Fibroblast of mammary gland (primary cell): ENCODE results near the gene C1RL.
A peak's percentile ranks its signal among the peaks of the same experiment; 100 is the strongest.

ENCODE experiments used
- DNase-seq: peaks from one replicate; pipeline ENCODE4 v3.0.0-alpha.2; 2010; ENCODE audit warnings: low read depth
- H3K4me3 ChIP-seq: 2 replicates; pipeline ENCODE4 v1.5.1; 2011; ENCODE audit warnings: low read depth, mild to moderate bottlenecking, low read length, moderate library complexity; ENCODE audit not compliant: control insufficient read depth
- CTCF ChIP-seq: conservative IDR thresholded peaks from 2 replicates; pipeline ENCODE4 v1.5.1; 2011; ENCODE audit warnings: low read depth, low read length, inconsistent platforms; ENCODE audit not compliant: control insufficient read depth, insufficient read depth

Gene C1RL

DNA sequence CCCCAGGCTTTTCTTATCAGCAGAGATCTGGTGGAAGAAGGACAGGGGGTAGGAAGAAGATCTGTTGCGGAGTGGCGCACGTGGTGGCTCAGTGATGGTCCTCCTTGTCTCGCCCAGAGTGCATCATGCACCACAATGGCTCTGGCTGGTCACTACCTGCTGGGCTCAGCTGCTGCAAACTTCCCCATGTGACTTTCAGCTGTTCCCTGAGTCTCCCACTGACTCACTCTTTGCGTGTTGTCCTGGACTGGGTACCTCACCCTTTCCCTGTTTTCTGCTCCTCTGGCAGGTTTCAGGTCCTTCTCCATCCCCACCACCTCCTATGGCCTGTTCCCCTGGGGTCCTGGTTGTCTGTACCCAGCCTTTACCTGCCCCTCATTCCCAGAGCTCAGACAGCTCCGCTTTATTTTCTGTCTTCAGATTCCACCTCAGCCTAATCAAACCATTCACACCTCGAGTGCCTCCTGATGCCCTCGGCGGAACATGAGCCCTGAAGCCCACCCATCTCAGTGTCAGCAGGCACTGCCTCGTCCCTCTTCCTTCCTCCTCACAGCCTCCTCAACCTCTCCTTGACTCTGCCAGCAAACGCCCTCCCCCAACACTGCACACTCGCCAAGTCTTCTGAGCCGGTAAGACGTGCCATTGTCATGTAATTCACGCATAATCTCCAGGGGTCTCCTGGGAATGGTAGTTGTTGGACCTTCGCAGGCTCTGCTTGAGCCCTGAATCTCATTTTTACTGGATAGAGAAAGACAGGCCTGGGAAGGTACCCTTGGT is 18.6 kb downstream of the C1RL start:
- DNase-seq: peak; percentile 65
- no peak for TF ChIP-seq CTCF
- H3K4me3 ChIP-seq: peak overlapping the region; percentile 60

DNA sequence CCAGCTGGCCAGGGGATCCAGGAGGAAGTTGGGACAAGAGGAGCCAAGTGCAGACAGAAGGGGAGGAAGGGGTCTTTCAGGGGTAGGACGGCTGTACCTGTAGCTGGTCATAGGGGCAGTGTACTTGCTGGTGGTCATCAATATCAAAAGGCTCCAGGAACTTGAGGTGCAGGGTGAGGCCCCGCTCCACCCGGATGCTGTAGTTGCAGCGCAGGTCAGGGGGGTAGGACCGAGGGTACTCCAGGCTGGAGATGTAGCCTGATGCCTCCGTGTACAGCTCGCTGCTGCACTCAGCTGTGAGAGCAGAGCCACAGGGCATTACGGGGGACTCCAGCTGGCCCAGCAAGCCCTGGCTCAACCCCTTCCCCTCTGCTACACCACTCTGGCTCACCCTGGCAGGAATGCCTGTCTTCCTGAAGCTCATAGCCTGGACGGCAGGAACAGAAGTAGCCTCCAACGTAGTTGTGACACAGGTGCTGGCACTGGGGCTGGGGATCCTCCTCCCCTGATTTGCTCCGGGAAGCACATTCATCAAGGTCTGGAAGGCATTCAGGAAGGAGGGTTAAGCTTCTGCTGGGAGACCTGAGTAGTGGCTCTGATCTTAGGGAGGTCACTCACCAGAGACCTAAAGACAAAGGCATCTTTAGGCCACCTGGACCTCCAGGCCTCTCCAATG is 19.7 kb downstream of the C1RL start:
- DNase-seq: no peak
- H3K4me3 ChIP-seq: no peak overlapping the region
- TF ChIP-seq CTCF: no peak

GRCh38 chr12:7083125-7083524 is 25.9 kb downstream of the C1RL start:
- TF ChIP-seq CTCF: no peak
- H3K4me3 ChIP-seq: no peak overlapping the region
- no peak for DNase-seq

GRCh38 chr12:7081037-7081436 is 28.0 kb downstream of the C1RL start:
- DNase-seq: no peak
- H3K4me3 ChIP-seq: no peak overlapping the region
- TF ChIP-seq CTCF: no peak

DNA sequence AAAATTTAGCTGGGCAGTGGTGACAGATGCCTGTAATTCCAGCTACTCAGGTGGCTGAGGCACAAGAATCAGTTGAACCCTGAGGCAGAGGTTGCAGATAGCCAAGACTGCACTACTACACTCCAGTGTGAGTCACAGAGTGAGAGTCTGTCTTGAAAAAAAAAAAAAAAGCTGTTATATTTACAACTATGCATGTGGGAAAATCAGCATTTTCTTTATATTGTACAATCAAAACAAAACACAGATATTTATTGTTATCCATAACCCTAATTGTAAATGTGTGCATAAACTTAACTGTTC is 29.2 kb downstream of the C1RL start:
- DNase-seq: peak; percentile 78
- no peak for TF ChIP-seq CTCF
- no peak overlapping the region for H3K4me3 ChIP-seq

GRCh38 chr12:7078163-7078562 is 30.9 kb downstream of the C1RL start:
- DNase-seq: no peak
- no peak overlapping the region for H3K4me3 ChIP-seq
- TF ChIP-seq CTCF: no peak

DNA sequence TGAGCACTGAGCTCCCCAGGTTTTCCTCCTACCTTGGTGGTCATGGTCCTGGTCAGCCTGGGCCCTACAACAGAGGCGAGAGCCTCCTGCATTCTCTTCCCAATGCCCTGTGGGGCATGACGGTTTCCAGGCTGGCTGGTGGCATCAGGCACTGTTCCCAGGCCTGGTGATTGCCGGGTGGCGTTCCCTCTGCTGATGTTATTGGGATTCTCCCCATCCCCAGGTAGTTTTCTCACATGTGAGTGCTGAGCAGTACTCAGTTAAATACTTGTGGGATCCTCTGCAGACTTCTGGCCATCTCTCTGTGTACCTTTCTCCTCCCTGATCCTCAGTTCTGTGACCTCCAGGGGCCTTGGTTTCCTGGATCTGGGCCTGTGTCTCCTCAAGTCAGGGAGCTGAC is 32.5 kb downstream of the C1RL start:
- no peak for DNase-seq
- no peak for TF ChIP-seq CTCF
- H3K4me3 ChIP-seq: no peak overlapping the region
